HepG2 (cell line): Measurements from ENCODE around the gene CD248. TPM values are rescaled to one million over a fixed set of nuclear protein-coding genes. Genes with fewer than 3 reads are reported as not detected.

Experiments used
- ELF1 ChIP-seq: sonication (generic); formaldehyde crosslinking; IDR thresholded peaks from 2 replicates; pipeline ENCODE4 v1.4.0; 2020; ENCODE audit warnings: missing genetic modification reagents
- FOXA1 ChIP-seq, 2 experiments: fragments of 450-650 bp in 1 of 2; sonication (generic) in 1 of 2; formaldehyde crosslinking in 1 of 2; IDR thresholded peaks; 2 replicates each; pipeline versions ENCODE4 v1.4.0 to v1.6.1; 2016 to 2020; ENCODE audit warnings: missing genetic modification reagents in 1 of 2
- MAFG ChIP-seq: sonication (generic); formaldehyde crosslinking; IDR thresholded peaks from 2 replicates; pipeline ENCODE4 v1.5.1; 2020; ENCODE audit warnings: mild to moderate bottlenecking, missing genetic modification reagents
- MTF1 ChIP-seq: sonication (generic); formaldehyde crosslinking; IDR thresholded peaks from 2 replicates; pipeline ENCODE4 v1.5.0; 2020; ENCODE audit warnings: missing genetic modification reagents
- MYNN ChIP-seq: sonication (generic); formaldehyde crosslinking; IDR thresholded peaks from 2 replicates; pipeline ENCODE4 v1.4.0; 2020; ENCODE audit warnings: mild to moderate bottlenecking, low read depth, missing genetic modification reagents
- NR2C2 ChIP-seq: sonication (generic); formaldehyde crosslinking; IDR thresholded peaks from 2 replicates; pipeline ENCODE4 v1.4.0; 2020; ENCODE audit warnings: missing genetic modification reagents, mild to moderate bottlenecking, moderate library complexity, borderline replicate concordance
- PLRG1 ChIP-seq: fragments of 450-650 bp; conservative IDR thresholded peaks from 2 replicates; pipeline ENCODE4 v1.6.1; 2016
- SP2 ChIP-seq: sonication (generic); formaldehyde crosslinking; IDR thresholded peaks from 2 replicates; pipeline ENCODE4 v1.5.1; 2020; ENCODE audit warnings: mild to moderate bottlenecking, missing genetic modification reagents
- SRSF9 ChIP-seq: fragments of 200-400 bp; formaldehyde crosslinking; IDR thresholded peaks from 2 replicates; pipeline ENCODE4 v1.6.1; 2018; ENCODE audit warnings: borderline replicate concordance, mild to moderate bottlenecking, low read depth, low read length; ENCODE audit not compliant: insufficient read depth, poor library complexity, severe bottlenecking
- TP53 ChIP-seq: sonication (generic); formaldehyde crosslinking; conservative IDR thresholded peaks from 2 replicates; pipeline ENCODE4 v1.4.0; 2020; ENCODE audit warnings: missing genetic modification reagents
- ZIK1 ChIP-seq: sonication (generic); formaldehyde crosslinking; IDR thresholded peaks from 2 replicates; pipeline ENCODE4 v1.5.0; 2020; ENCODE audit warnings: mild to moderate bottlenecking, low read depth, missing genetic modification reagents, borderline replicate concordance
- ZKSCAN8 ChIP-seq: IDR thresholded peaks from 2 replicates; pipeline ENCODE4 v1.6.1; 2016; ENCODE audit warnings: borderline replicate concordance, missing genetic modification reagents, missing compliant biosample characterization
- ZMYM4 ChIP-seq: sonication (generic); formaldehyde crosslinking; IDR thresholded peaks from 2 replicates; pipeline ENCODE4 v1.8.1; 2023; ENCODE audit warnings: mild to moderate bottlenecking, missing genetic modification reagents
- ZNF101 ChIP-seq: sonication (generic); formaldehyde crosslinking; IDR thresholded peaks from 2 replicates; pipeline ENCODE4 v1.4.0; 2020; ENCODE audit warnings: mild to moderate bottlenecking, low read depth, missing genetic modification reagents, borderline replicate concordance
- ZNF263 ChIP-seq: sonication (generic); formaldehyde crosslinking; IDR thresholded peaks from 2 replicates; pipeline ENCODE4 v1.4.0; 2020; ENCODE audit warnings: missing genetic modification reagents
- ZNF317 ChIP-seq: sonication (generic); formaldehyde crosslinking; IDR thresholded peaks from 2 replicates; pipeline ENCODE4 v1.5.0; 2020; ENCODE audit warnings: mild to moderate bottlenecking, missing genetic modification reagents
- ZNF331 ChIP-seq: sonication (generic); formaldehyde crosslinking; IDR thresholded peaks from 2 replicates; pipeline ENCODE4 v1.4.0; 2020; ENCODE audit warnings: missing genetic modification reagents
- ZNF343 ChIP-seq: sonication (generic); formaldehyde crosslinking; IDR thresholded peaks from 2 replicates; pipeline ENCODE4 v1.4.0; 2020; ENCODE audit warnings: mild to moderate bottlenecking, missing genetic modification reagents
- ZNF543 ChIP-seq: sonication (generic); formaldehyde crosslinking; IDR thresholded peaks from 2 replicates; pipeline ENCODE4 v1.4.0; 2020; ENCODE audit warnings: mild to moderate bottlenecking, missing genetic modification reagents
- ZNF660 ChIP-seq: sonication (generic); formaldehyde crosslinking; IDR thresholded peaks from 2 replicates; pipeline ENCODE4 v1.5.1; 2020; ENCODE audit warnings: mild to moderate bottlenecking, low read depth, missing genetic modification reagents, borderline replicate concordance
- ZSCAN31 ChIP-seq: sonication (generic); formaldehyde crosslinking; IDR thresholded peaks from 2 replicates; pipeline ENCODE4 v1.5.0; 2020; ENCODE audit warnings: low read depth, mild to moderate bottlenecking, missing genetic modification reagents
- polyA plus RNA-seq, 8 experiments: library from polyadenylated mRNA; depleted of rRNA in 3 of 8; stranded (reverse) in 7 of 8; unstranded in 1 of 8; fragments of >200 nt; fragmentation: Illumina TruSeq in 4 of 8; extraction: Trizol in 4 of 8; gene quantifications; 2 replicates each; pipeline versions ENCODE4 v1.2.1 to v1.2.3, GENCODE V29; 2011 to 2016; ENCODE audit warnings: low read depth in 4 of 8, missing spikeins in 1 of 8, mixed read lengths in 1 of 8; ENCODE audit not compliant: insufficient read depth in 1 of 8
- total RNA-seq, 5 experiments: library from RNA; depleted of rRNA; stranded (reverse); fragments of >200 nt; fragmentation: Illumina TruSeq; extraction: Trizol; gene quantifications; 2 replicates each; pipeline ENCODE4 v1.2.3, GENCODE V29; 2016; ENCODE audit warnings: low read depth in 1 of 5
- TF ChIP-seq, protein P1 (sequence below): sonication (generic); formaldehyde crosslinking; conservative IDR thresholded peaks from 2 replicates; pipeline ENCODE4 v1.8.0; 2022; ENCODE audit warnings: missing genetic modification reagents
- TF ChIP-seq, protein P2 (sequence below): IDR thresholded peaks from 2 replicates; pipeline ENCODE4 v1.6.1; 2016; ENCODE audit warnings: missing compliant biosample characterization, missing genetic modification reagents, borderline replicate concordance
- TF ChIP-seq, protein P3 (sequence below): sonication (generic); formaldehyde crosslinking; IDR thresholded peaks from 2 replicates; pipeline ENCODE4 v1.4.0; 2020; ENCODE audit warnings: low read depth, mild to moderate bottlenecking, missing genetic modification reagents

Gene CD248
- total and polyA plus RNA-seq, 2 of the 13 experiments (the other 11 are each of a cell fraction or from before 2014, with no cell fraction given): 0.25 to 0.35 TPM

DNA sequence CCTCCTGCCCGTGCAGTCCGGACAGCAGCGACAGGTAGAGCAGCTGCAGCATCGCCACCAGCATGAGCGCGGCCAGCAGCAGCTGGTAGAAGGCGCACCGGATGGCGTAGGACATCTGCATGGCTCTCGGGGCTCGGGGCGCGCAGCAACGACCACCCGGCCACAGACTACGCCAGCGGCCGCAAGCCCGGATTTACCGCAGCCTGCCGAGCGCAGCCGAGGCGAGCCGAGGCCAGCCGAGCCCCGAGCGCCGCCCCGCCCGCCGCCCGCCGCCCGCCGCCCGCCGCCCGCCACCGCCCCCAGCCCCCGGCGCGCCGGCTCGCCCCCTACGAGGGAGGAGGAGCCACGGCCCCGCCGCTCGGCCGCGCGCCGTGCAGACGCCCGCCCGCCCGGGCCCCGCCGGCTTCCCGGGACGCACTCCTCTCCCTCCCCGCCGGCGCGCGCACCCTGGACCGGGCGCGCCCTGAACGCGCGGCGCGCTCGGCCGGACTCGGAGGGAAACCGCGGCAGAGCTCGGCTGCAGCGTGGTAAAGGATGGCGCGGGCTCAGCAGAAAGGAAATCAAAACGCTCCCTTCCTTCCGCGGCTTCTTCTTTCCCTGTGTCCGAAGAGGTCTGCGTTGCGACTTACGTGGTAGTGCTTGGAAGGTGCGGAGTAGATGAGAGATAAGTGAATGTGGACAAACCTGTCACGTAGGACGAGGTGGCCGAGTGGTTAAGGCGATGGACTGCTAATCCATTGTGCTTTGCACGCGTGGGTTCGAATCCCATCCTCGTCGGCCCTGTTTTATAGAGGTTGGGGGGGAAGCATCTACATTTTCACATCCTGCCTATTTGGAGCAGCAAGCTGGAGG lies 30.8 kb upstream of the CD248 start, which contains the start of gene B4GAT1 (continued):
- TF ChIP-seq, protein P1, sequence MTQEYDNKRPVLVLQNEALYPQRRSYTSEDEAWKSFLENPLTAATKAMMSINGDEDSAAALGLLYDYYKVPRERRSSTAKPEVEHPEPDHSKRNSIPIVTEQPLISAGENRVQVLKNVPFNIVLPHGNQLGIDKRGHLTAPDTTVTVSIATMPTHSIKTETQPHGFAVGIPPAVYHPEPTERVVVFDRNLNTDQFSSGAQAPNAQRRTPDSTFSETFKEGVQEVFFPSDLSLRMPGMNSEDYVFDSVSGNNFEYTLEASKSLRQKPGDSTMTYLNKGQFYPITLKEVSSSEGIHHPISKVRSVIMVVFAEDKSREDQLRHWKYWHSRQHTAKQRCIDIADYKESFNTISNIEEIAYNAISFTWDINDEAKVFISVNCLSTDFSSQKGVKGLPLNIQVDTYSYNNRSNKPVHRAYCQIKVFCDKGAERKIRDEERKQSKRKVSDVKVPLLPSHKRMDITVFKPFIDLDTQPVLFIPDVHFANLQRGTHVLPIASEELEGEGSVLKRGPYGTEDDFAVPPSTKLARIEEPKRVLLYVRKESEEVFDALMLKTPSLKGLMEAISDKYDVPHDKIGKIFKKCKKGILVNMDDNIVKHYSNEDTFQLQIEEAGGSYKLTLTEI: no peak
- no peak for TF ChIP-seq MTF1
- peak; percentile 52; the same call in 1 of the 2 replicates for TF ChIP-seq ZMYM4 (CRISPR knock-in tag)
- TF ChIP-seq ZSCAN31 (CRISPR knock-in tag): no peak
- TF ChIP-seq ZNF543 (CRISPR knock-in tag): peak; percentile 23; the same call in 1 of the 2 replicates
- TF ChIP-seq ZKSCAN8 (CRISPR knock-in tag): peak; percentile 81; the same call in 1 of the 2 replicates
- TF ChIP-seq ZNF317 (CRISPR knock-in tag): 0 out of 2 replicates have a peak, but pooled peaks have one; percentile 26
- TF ChIP-seq ZIK1 (CRISPR knock-in tag): 0 out of 2 replicates have a peak, but pooled peaks have one; percentile 23
- TF ChIP-seq MAFG (CRISPR knock-in tag): no peak
- no peak for TF ChIP-seq SRSF9
- peak; percentile 21; the same call in 1 of the 2 replicates for TF ChIP-seq ZNF331 (CRISPR knock-in tag)
- TF ChIP-seq ZNF660 (CRISPR knock-in tag): no peak
- no peak for TF ChIP-seq TP53 (CRISPR knock-in tag)
- peak; percentile 32; the same call in 1 of the 2 replicates for TF ChIP-seq ELF1 (CRISPR knock-in tag)
- no peak for TF ChIP-seq ZNF263 (CRISPR knock-in tag)
- TF ChIP-seq SP2 (CRISPR knock-in tag): no peak
- TF ChIP-seq, protein P2, sequence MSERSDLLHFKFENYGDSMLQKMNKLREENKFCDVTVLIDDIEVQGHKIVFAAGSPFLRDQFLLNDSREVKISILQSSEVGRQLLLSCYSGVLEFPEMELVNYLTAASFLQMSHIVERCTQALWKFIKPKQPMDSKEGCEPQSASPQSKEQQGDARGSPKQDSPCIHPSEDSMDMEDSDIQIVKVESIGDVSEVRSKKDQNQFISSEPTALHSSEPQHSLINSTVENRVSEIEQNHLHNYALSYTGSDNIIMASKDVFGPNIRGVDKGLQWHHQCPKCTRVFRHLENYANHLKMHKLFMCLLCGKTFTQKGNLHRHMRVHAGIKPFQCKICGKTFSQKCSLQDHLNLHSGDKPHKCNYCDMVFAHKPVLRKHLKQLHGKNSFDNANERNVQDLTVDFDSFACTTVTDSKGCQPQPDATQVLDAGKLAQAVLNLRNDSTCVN (CRISPR knock-in tag): peak; percentile 70; the same call in 1 of the 2 replicates
- TF ChIP-seq ZNF343: 0 out of 2 replicates have a peak, but pooled peaks have one; percentile 42
- TF ChIP-seq, protein P3, sequence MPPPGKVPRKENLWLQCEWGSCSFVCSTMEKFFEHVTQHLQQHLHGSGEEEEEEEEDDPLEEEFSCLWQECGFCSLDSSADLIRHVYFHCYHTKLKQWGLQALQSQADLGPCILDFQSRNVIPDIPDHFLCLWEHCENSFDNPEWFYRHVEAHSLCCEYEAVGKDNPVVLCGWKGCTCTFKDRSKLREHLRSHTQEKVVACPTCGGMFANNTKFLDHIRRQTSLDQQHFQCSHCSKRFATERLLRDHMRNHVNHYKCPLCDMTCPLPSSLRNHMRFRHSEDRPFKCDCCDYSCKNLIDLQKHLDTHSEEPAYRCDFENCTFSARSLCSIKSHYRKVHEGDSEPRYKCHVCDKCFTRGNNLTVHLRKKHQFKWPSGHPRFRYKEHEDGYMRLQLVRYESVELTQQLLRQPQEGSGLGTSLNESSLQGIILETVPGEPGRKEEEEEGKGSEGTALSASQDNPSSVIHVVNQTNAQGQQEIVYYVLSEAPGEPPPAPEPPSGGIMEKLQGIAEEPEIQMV (CRISPR knock-in tag): no peak
- no peak for TF ChIP-seq FOXA1 (IDR thresholded peaks at IDR 0.05)
- 0 out of 2 replicates have a peak, but pooled peaks have one; percentile 28 for TF ChIP-seq FOXA1 (CRISPR knock-in tag; IDR thresholded peaks at IDR 0.05)
- TF ChIP-seq MYNN (CRISPR knock-in tag): no peak
- no peak for TF ChIP-seq ZNF101 (CRISPR knock-in tag)
- no peak for TF ChIP-seq PLRG1
- TF ChIP-seq NR2C2: no peak
